Lower leg skin (tissue), 3 donors: Measurements from ENCODE around the gene MYL6B.

Source experiments
- POLR2A ChIP-seq, 2 donors: fragments of 450-650 bp; IDR thresholded peaks; one replicate each; pipeline ENCODE4 v1.6.1; 2016 to 2017; ENCODE audit warnings: antibody characterized with exemption in 2 of 2, mild to moderate bottlenecking in 1 of 2, moderate library complexity in 1 of 2
- TF ChIP-seq, protein P1 (sequence below), 3 donors: fragments of 450-650 bp; IDR thresholded peaks; one replicate each; pipeline ENCODE4 v1.5.1; 2016; ENCODE audit warnings: antibody characterized with exemption in 3 of 3, mild to moderate bottlenecking in 3 of 3, moderate library complexity in 2 of 3

DNA sequence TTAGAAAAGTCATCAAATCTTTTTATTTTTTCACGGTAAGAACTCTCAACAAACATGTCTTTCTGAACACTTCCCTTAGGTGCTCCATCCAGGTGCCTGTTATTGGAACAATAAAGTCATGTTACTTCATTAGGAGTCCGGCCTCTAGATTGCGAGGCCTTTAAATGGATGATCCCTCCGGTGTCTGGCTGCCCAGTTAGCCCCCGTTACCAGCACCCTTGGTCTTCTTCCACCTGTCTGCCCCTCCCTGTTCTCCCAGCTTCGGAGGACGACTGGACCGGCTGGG lies 48.6 kb upstream of the MYL6B start:
- TF ChIP-seq, protein P1, sequence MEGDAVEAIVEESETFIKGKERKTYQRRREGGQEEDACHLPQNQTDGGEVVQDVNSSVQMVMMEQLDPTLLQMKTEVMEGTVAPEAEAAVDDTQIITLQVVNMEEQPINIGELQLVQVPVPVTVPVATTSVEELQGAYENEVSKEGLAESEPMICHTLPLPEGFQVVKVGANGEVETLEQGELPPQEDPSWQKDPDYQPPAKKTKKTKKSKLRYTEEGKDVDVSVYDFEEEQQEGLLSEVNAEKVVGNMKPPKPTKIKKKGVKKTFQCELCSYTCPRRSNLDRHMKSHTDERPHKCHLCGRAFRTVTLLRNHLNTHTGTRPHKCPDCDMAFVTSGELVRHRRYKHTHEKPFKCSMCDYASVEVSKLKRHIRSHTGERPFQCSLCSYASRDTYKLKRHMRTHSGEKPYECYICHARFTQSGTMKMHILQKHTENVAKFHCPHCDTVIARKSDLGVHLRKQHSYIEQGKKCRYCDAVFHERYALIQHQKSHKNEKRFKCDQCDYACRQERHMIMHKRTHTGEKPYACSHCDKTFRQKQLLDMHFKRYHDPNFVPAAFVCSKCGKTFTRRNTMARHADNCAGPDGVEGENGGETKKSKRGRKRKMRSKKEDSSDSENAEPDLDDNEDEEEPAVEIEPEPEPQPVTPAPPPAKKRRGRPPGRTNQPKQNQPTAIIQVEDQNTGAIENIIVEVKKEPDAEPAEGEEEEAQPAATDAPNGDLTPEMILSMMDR (IDR thresholded peaks at IDR 0.05) = no peak
- TF ChIP-seq POLR2A (IDR thresholded peaks at IDR 0.05) = no peak
